HG03280 (cell line): ENCODE data around the gene ANO9.
"Not testable (repeated sequence)": the region's sequence is repeated elsewhere in the genome, so short reads cannot be mapped to it uniquely, and the experiment has no call there.

ENCODE experiments used
- ATAC-seq: cut with Tn5 transposase; IDR thresholded peaks from one replicate; pipeline ENCODE4 v1.9.1; 2021; ENCODE audit warnings: mild to moderate bottlenecking, moderate library complexity; ENCODE audit not compliant: unreplicated experiment

Gene ANO9

GRCh38 chr11:405323-405953 is 36.4 kb downstream of the ANO9 start:
- ATAC-seq, result no peak

GRCh38 chr11:404551-405264 is 37.1 kb downstream of the ANO9 start:
- ATAC-seq, result no peak

GRCh38 chr11:403761-404431 is 37.9 kb downstream of the ANO9 start:
- no peak for ATAC-seq

GRCh38 chr11:403021-403760 is 38.6 kb downstream of the ANO9 start:
- ATAC-seq, result no peak

GRCh38 chr11:401196-401595 is 40.6 kb downstream of the ANO9 start:
- ATAC-seq, result not testable (repeated sequence)

- ATAC-seq, result no peak
Observed at GRCh38 chr11:400241-400689, 41.5 kb downstream of the ANO9 start.

- no peak for ATAC-seq
Observed at GRCh38 chr11:399731-400211, 42.0 kb downstream of the ANO9 start.

GRCh38 chr11:398826-399225 is 43.0 kb downstream of the ANO9 start:
- ATAC-seq, result no peak

- peak; percentile 78 for ATAC-seq
Observed at GRCh38 chr11:396948-397548, 44.8 kb downstream of the ANO9 start.

- ATAC-seq, result peak; percentile 21
Observed at GRCh38 chr11:396511-396947, 45.3 kb downstream of the ANO9 start.

- no peak for ATAC-seq
Observed at GRCh38 chr11:395866-396265, 45.9 kb downstream of the ANO9 start.

GRCh38 chr11:394858-395655 is 46.8 kb downstream of the ANO9 start:
- no peak for ATAC-seq

GRCh38 chr11:394034-394857 is 47.6 kb downstream of the ANO9 start, which contains the start of gene PKP3:
Gene PKP3, plus strand, starts transcription at chr11:394209. Its CDS starts 84 bp downstream, at chr11:394293.
- no peak for ATAC-seq

- ATAC-seq, result no peak
Observed at GRCh38 chr11:393219-394033, 48.4 kb downstream of the ANO9 start.

- ATAC-seq, result no peak
Observed at GRCh38 chr11:392102-392777, 49.6 kb downstream of the ANO9 start.

- ATAC-seq, result no peak
Observed at GRCh38 chr11:391117-392017, 50.4 kb downstream of the ANO9 start.
